Measurements from ENCODE around the gene MCOLN2. TPM values are rescaled to one million over a fixed set of nuclear protein-coding genes. Genes with fewer than 3 reads are reported as not detected.
A peak's percentile ranks its signal among the peaks of the same experiment; 100 is the strongest.

MCOLN2 gene
- total RNA-seq, 1 experiment from 2014 or later, result 22.5 TPM

- in situ Hi-C loops (cut with HindIII; ENCODE audit: low pct_unique_long_range_greater_than_20kb, low sequenced_read_pairs) (no loop called here), intact Hi-C loops (cut with micrococcal nuclease; ENCODE audit: unreplicated experiment) (no loop called here)
- Histone ChIP-seq H3K4me1 (ENCODE audit: control insufficient read depth, insufficient read depth, low read length) (no peaks in the 10 kb centered on the region), H3K27ac (ENCODE audit: low read length) (no peak overlapping the region), H3K36me3 (ENCODE audit: control insufficient read depth, insufficient read depth, low read length) (no peaks in the 10 kb centered on the region), H3K27me3 (ENCODE audit: control insufficient read depth, insufficient read depth, low read length) (no peaks in the 10 kb centered on the region), H3K9me3 (ENCODE audit: control insufficient read depth, insufficient read depth, low read depth, low read length) (no peaks in the 10 kb centered on the region), H3K4me3 (ENCODE audit: low read depth in 2 of 2, low read length in 2 of 2) (no peak overlapping the region)
- ChIA-PET POLR2A (no interaction called here), CTCF (no interaction called here)
- ATAC-seq (peak; percentile 29; the same call in 1 of the 2 replicates), DNase-seq (ENCODE audit: low read depth, low spot score) (no peak)
- no TSS peak for BruUV-seq (replicated peaks)
- no peak for TF ChIP-seq REST (IDR thresholded peaks at IDR 0.05; ENCODE audit: insufficient read depth in 1 of 2, low read depth in 2 of 2, low read length in 1 of 2)
- TF ChIP-seq POLR2AphosphoS5 (IDR thresholded peaks at IDR 0.05; ENCODE audit: low read depth, low read length), result no peak
- peak; percentile 35 for TF ChIP-seq CTCF (IDR thresholded peaks at IDR 0.05)
- no peak for TF ChIP-seq TCF7L2 (IDR thresholded peaks at IDR 0.05; ENCODE audit: low read depth, low read length)
- TF ChIP-seq SIN3A (IDR thresholded peaks at IDR 0.05; ENCODE audit: borderline replicate concordance, insufficient read depth, low read depth, low read length), result no peak
These were observed 112.1 kb downstream of the MCOLN2 start for GRCh38 chr1:84884671-84885389.

GRCh38 chr1:84883286-84883685 is 113.6 kb downstream of the MCOLN2 start:
- H3K4me1 ChIP-seq (ENCODE audit: control insufficient read depth, insufficient read depth, low read length), result no peaks in the 10 kb centered on the region
- no peak for DNase-seq (ENCODE audit: low read depth, low spot score)
- H3K36me3 ChIP-seq (ENCODE audit: control insufficient read depth, insufficient read depth, low read length), result no peaks in the 10 kb centered on the region
- intact Hi-C loops (cut with micrococcal nuclease; ENCODE audit: unreplicated experiment) (no loop called here), in situ Hi-C loops (cut with HindIII; ENCODE audit: low pct_unique_long_range_greater_than_20kb, low sequenced_read_pairs) (no loop called here)
- H3K4me3 ChIP-seq (ENCODE audit: low read depth in 2 of 2, low read length in 2 of 2), result no peak overlapping the region
- ChIA-PET CTCF (no interaction called here), POLR2A (no interaction called here)
- no peak overlapping the region for H3K27ac ChIP-seq (ENCODE audit: low read length)
- no peaks in the 10 kb centered on the region for H3K27me3 ChIP-seq (ENCODE audit: control insufficient read depth, insufficient read depth, low read length)
- ATAC-seq, result no peak
- H3K9me3 ChIP-seq (ENCODE audit: control insufficient read depth, insufficient read depth, low read depth, low read length), result no peaks in the 10 kb centered on the region
- no TSS peak for BruUV-seq (replicated peaks)
- TF ChIP-seq POLR2AphosphoS5 (IDR thresholded peaks at IDR 0.05; ENCODE audit: low read depth, low read length) (no peak), CTCF (IDR thresholded peaks at IDR 0.05) (no peak), TCF7L2 (IDR thresholded peaks at IDR 0.05; ENCODE audit: low read depth, low read length) (no peak), REST (IDR thresholded peaks at IDR 0.05; ENCODE audit: insufficient read depth in 1 of 2, low read depth in 2 of 2, low read length in 1 of 2) (no peak), SIN3A (IDR thresholded peaks at IDR 0.05; ENCODE audit: borderline replicate concordance, insufficient read depth, low read depth, low read length) (no peak)
